Nucleus accumbens (tissue), 56 donors: Measurements from ENCODE around the gene HDHD5.
"Not testable (repeated sequence)": the region's sequence is repeated elsewhere in the genome, so short reads cannot be mapped to it uniquely, and the experiment has no call there.

Experiments used
- DNase-seq, 56 donors: peaks; one replicate each; lab custom pipeline; 2025; lab: John Stamatoyannopoulos, UW

HDHD5 gene

GRCh38 chr22:17158176-17158567 lies 905 bp downstream of the HDHD5 start:
- no peak for DNase-seq

- no peak for DNase-seq
Observed at GRCh38 chr22:17157714-17158113, 1.4 kb downstream of the HDHD5 start.

- DNase-seq = no peak
Observed at GRCh38 chr22:17155941-17156340, 3.1 kb downstream of the HDHD5 start.

- DNase-seq = no peak
Observed at GRCh38 chr22:17152971-17153370, 6.1 kb downstream of the HDHD5 start.

- DNase-seq = no peak
Observed at GRCh38 chr22:17152340-17152739, 6.7 kb downstream of the HDHD5 start.

- DNase-seq = no peak
Observed at GRCh38 chr22:17149076-17149815, 9.8 kb downstream of the HDHD5 start.

GRCh38 chr22:17147458-17147857 lies 11.6 kb downstream of the HDHD5 start:
- not testable (repeated sequence) for DNase-seq

- no peak for DNase-seq
Observed at GRCh38 chr22:17145021-17145680, 13.9 kb downstream of the HDHD5 start.

GRCh38 chr22:17143826-17144225 lies 15.3 kb downstream of the HDHD5 start:
- DNase-seq = no peak

GRCh38 chr22:17143101-17143500 lies 16.0 kb downstream of the HDHD5 start:
- no peak for DNase-seq

- DNase-seq = no peak
Observed at GRCh38 chr22:17140826-17141766, 18.0 kb downstream of the HDHD5 start.

GRCh38 chr22:17140022-17140421 lies 19.1 kb downstream of the HDHD5 start:
- no peak for DNase-seq

- peak in 2 of 56 donors; percentile 16 to 25 for DNase-seq
Observed at GRCh38 chr22:17138513-17138912, 20.6 kb downstream of the HDHD5 start.

- no peak for DNase-seq
Observed at GRCh38 chr22:17137861-17138425, 21.1 kb downstream of the HDHD5 start.

GRCh38 chr22:17137170-17137569 lies 21.9 kb downstream of the HDHD5 start:
- no peak for DNase-seq

- no peak for DNase-seq
Observed at GRCh38 chr22:17135153-17135760, 23.8 kb downstream of the HDHD5 start.

- DNase-seq = no peak
Observed at GRCh38 chr22:17133137-17133536, 25.9 kb downstream of the HDHD5 start.

- DNase-seq = no peak
Observed at GRCh38 chr22:17132112-17132511, 27.0 kb downstream of the HDHD5 start.

GRCh38 chr22:17131686-17132085 lies 27.4 kb downstream of the HDHD5 start:
- DNase-seq = peak in 38 of 56 donors; percentile 19 to 83 (median 46)

- DNase-seq = no peak
Observed at GRCh38 chr22:17130199-17130598, 28.9 kb downstream of the HDHD5 start.
